Measurements from ENCODE around the gene HAND1.
"Not testable (repeated sequence)": the region's sequence is repeated elsewhere in the genome, so short reads cannot be mapped to it uniquely, and the experiment has no call there.

HAND1 gene

GRCh38 chr5:154478224-154478565 is at the start of gene HAND1:
TSS of gene HAND1 (minus strand) at chr5:154478227. CDS start at chr5:154478008, 219 bp downstream.
- no peak for DNase-seq

- DNase-seq: no peak
Observed at GRCh38 chr5:154526231-154527226, 48.5 kb upstream of the HAND1 start.

GRCh38 chr5:154524859-154525258 is 46.8 kb upstream of the HAND1 start:
- DNase-seq: no peak

GRCh38 chr5:154524181-154524580 is 46.2 kb upstream of the HAND1 start:
- DNase-seq: no peak

- no peak for DNase-seq
Observed at GRCh38 chr5:154523709-154524108, 45.7 kb upstream of the HAND1 start.

- DNase-seq: no peak
Observed at GRCh38 chr5:154523104-154523503, 45.1 kb upstream of the HAND1 start.

- no peak for DNase-seq
Observed at GRCh38 chr5:154522284-154522683, 44.3 kb upstream of the HAND1 start.

GRCh38 chr5:154521756-154522155 is 43.7 kb upstream of the HAND1 start:
- DNase-seq: no peak

- DNase-seq: no peak
Observed at GRCh38 chr5:154520861-154521453, 42.9 kb upstream of the HAND1 start.

GRCh38 chr5:154519359-154519758 is 41.3 kb upstream of the HAND1 start:
- DNase-seq: no peak

- no peak for DNase-seq
Observed at GRCh38 chr5:154518438-154518867, 40.4 kb upstream of the HAND1 start.

- DNase-seq: no peak
Observed at GRCh38 chr5:154517810-154518437, 39.9 kb upstream of the HAND1 start.

- DNase-seq: no peak
Observed at GRCh38 chr5:154517181-154517580, 39.2 kb upstream of the HAND1 start.

- no peak for DNase-seq
Observed at GRCh38 chr5:154516475-154516874, 38.4 kb upstream of the HAND1 start.

GRCh38 chr5:154515488-154515887 is 37.5 kb upstream of the HAND1 start:
- DNase-seq: not testable (repeated sequence)

- no peak for DNase-seq
Observed at GRCh38 chr5:154514331-154514730, 36.3 kb upstream of the HAND1 start.

GRCh38 chr5:154513669-154514084 is 35.6 kb upstream of the HAND1 start:
- no peak for DNase-seq

GRCh38 chr5:154511984-154512383 is 34.0 kb upstream of the HAND1 start:
- no peak for DNase-seq

- no peak for DNase-seq
Observed at GRCh38 chr5:154509784-154510555, 31.9 kb upstream of the HAND1 start.

GRCh38 chr5:154508114-154508513 is 30.1 kb upstream of the HAND1 start:
- DNase-seq: no peak

- no peak for DNase-seq
Observed at GRCh38 chr5:154506716-154507080, 28.7 kb upstream of the HAND1 start.

- no peak for DNase-seq
Observed at GRCh38 chr5:154506049-154506715, 28.2 kb upstream of the HAND1 start.
